HEK293 (cell line): Measurements from ENCODE around the gene NOL4.

Experiments used
- GLI2 ChIP-seq: fragments of 450-650 bp; formaldehyde crosslinking; IDR thresholded peaks from 2 replicates; pipeline ENCODE4; 2017; ENCODE audit warnings: missing biosample characterization, missing genetic modification characterization, low read depth, borderline replicate concordance
- IKZF3 ChIP-seq: fragments of 450-650 bp; IDR thresholded peaks from 2 replicates; pipeline ENCODE4 v1.5.0; 2018; ENCODE audit warnings: missing biosample characterization, mild to moderate bottlenecking, missing genetic modification characterization, moderate library complexity
- KLF7 ChIP-seq: fragments of 450-650 bp; formaldehyde crosslinking; IDR thresholded peaks from 2 replicates; pipeline ENCODE4 v1.5.1; 2016; ENCODE audit warnings: missing biosample characterization, missing genetic modification characterization, borderline replicate concordance
- MEIS1 ChIP-seq: sonication (generic); formaldehyde crosslinking; IDR thresholded peaks from 2 replicates; pipeline ENCODE4 v1.8.1; 2022; ENCODE audit warnings: missing genetic modification reagents, mild to moderate bottlenecking, borderline replicate concordance
- PATZ1 ChIP-seq: fragments of 450-650 bp; formaldehyde crosslinking; IDR thresholded peaks from 2 replicates; pipeline ENCODE4 v1.5.1; 2016; ENCODE audit warnings: missing biosample characterization, missing genetic modification characterization
- PRDM6 ChIP-seq: fragments of 450-650 bp; formaldehyde crosslinking; IDR thresholded peaks from 2 replicates; pipeline ENCODE4 v1.5.1; 2017; ENCODE audit warnings: missing biosample characterization, missing genetic modification characterization
- TCF7L2 ChIP-seq: IDR thresholded peaks from 2 replicates; pipeline ENCODE4 v1.6.1; 2011; ENCODE audit warnings: low read depth, mild to moderate bottlenecking, inconsistent platforms, low read length, moderate library complexity, borderline replicate concordance
- ZEB2 ChIP-seq: fragments of 450-650 bp; formaldehyde crosslinking; IDR thresholded peaks from 2 replicates; pipeline ENCODE4 v1.5.1; 2016; ENCODE audit warnings: missing biosample characterization, missing genetic modification characterization
- ZFP41 ChIP-seq: fragments of 450-650 bp; formaldehyde crosslinking; IDR thresholded peaks from 2 replicates; pipeline ENCODE4 v1.5.1; 2016; ENCODE audit warnings: missing biosample characterization, missing genetic modification characterization, borderline replicate concordance
- ZNF112 ChIP-seq: fragments of 450-650 bp; formaldehyde crosslinking; IDR thresholded peaks from 2 replicates; pipeline ENCODE4 v1.5.0; 2017; ENCODE audit warnings: missing biosample characterization, missing genetic modification characterization
- ZNF18 ChIP-seq: fragments of 450-650 bp; formaldehyde crosslinking; IDR thresholded peaks from 2 replicates; pipeline ENCODE4 v1.5.1; 2016; ENCODE audit warnings: missing biosample characterization, missing genetic modification characterization
- ZNF214 ChIP-seq: fragments of 450-650 bp; formaldehyde crosslinking; IDR thresholded peaks from 2 replicates; pipeline ENCODE4 v1.5.1; 2017; ENCODE audit warnings: missing biosample characterization, mild to moderate bottlenecking, missing genetic modification characterization, borderline replicate concordance
- ZNF239 ChIP-seq: fragments of 450-650 bp; formaldehyde crosslinking; IDR thresholded peaks from 2 replicates; pipeline ENCODE4 v1.5.1; 2016; ENCODE audit warnings: missing biosample characterization, missing genetic modification characterization
- ZNF324 ChIP-seq: fragments of 450-650 bp; formaldehyde crosslinking; IDR thresholded peaks from 2 replicates; pipeline ENCODE4 v1.5.1; 2016; ENCODE audit warnings: missing biosample characterization, missing genetic modification characterization
- ZNF433 ChIP-seq: fragments of 450-650 bp; formaldehyde crosslinking; IDR thresholded peaks from 2 replicates; pipeline ENCODE4 v1.5.1; 2016; ENCODE audit warnings: missing biosample characterization, missing genetic modification characterization, low read depth
- ZNF48 ChIP-seq: fragments of 450-650 bp; formaldehyde crosslinking; IDR thresholded peaks from 2 replicates; pipeline ENCODE4 v1.5.1; 2016; ENCODE audit warnings: missing biosample characterization, missing genetic modification characterization
- ZNF501 ChIP-seq: fragments of 450-650 bp; formaldehyde crosslinking; IDR thresholded peaks from 2 replicates; pipeline ENCODE4 v1.5.1; 2016; ENCODE audit warnings: missing biosample characterization, missing genetic modification characterization
- ZNF513 ChIP-seq: fragments of 450-650 bp; IDR thresholded peaks from 2 replicates; pipeline ENCODE4 v1.5.1; 2018; ENCODE audit warnings: missing biosample characterization, missing genetic modification characterization
- ZNF518A ChIP-seq: fragments of 450-650 bp; formaldehyde crosslinking; conservative IDR thresholded peaks from 2 replicates; pipeline ENCODE4 v1.5.1; 2016; ENCODE audit warnings: low read depth, missing biosample characterization, missing genetic modification characterization
- ZNF530 ChIP-seq: fragments of 450-650 bp; formaldehyde crosslinking; IDR thresholded peaks from 2 replicates; pipeline ENCODE4 v1.5.1; 2016; ENCODE audit warnings: low read depth, missing biosample characterization, missing genetic modification characterization
- ZNF596 ChIP-seq: fragments of 450-650 bp; IDR thresholded peaks from 2 replicates; pipeline ENCODE4 v1.5.0; 2018; ENCODE audit warnings: missing biosample characterization, mild to moderate bottlenecking, missing genetic modification characterization, moderate library complexity
- ZNF658 ChIP-seq: fragments of 450-650 bp; formaldehyde crosslinking; IDR thresholded peaks from 2 replicates; pipeline ENCODE4; 2016; ENCODE audit warnings: missing biosample characterization, missing genetic modification characterization
- ZNF704 ChIP-seq: fragments of 450-650 bp; formaldehyde crosslinking; IDR thresholded peaks from 2 replicates; pipeline ENCODE4 v1.5.1; 2016; ENCODE audit warnings: missing biosample characterization, missing genetic modification characterization
- ZNF747 ChIP-seq: fragments of 450-650 bp; formaldehyde crosslinking; IDR thresholded peaks from 2 replicates; pipeline ENCODE4 v1.5.1; 2016; ENCODE audit warnings: missing biosample characterization, missing genetic modification characterization
- ZNF776 ChIP-seq: fragments of 450-650 bp; formaldehyde crosslinking; IDR thresholded peaks from 2 replicates; pipeline ENCODE4 v1.5.0; 2017; ENCODE audit warnings: missing biosample characterization, missing genetic modification characterization, borderline replicate concordance
- ZXDB ChIP-seq: fragments of 450-650 bp; formaldehyde crosslinking; IDR thresholded peaks from 2 replicates; pipeline ENCODE4 v1.5.1; 2016; ENCODE audit warnings: missing biosample characterization, missing genetic modification characterization

The NOL4 gene

GRCh38 chr18:34222307-34223163 lies 2.2 kb downstream of the NOL4 start (continued):
- TF ChIP-seq ZNF48 (tag by site-specific recombination) (no peak), ZNF433 (tag by site-specific recombination) (no peak), ZNF747 (tag by site-specific recombination) (no peak), ZFP41 (tag by site-specific recombination) (no peak), ZNF513 (0 out of 2 replicates have a peak, but pooled peaks have one; percentile 26), ZNF214 (no peak), ZNF324 (tag by site-specific recombination) (no peak), ZXDB (no peak; the same call in 1 of the 2 replicates), MEIS1 (CRISPR knock-in tag) (no peak), PATZ1 (tag by site-specific recombination) (peak; percentile 11; the same call in 1 of the 2 replicates), ZNF704 (no peak), ZNF596 (no peak), ZNF112 (no peak), ZNF776 (tag by site-specific recombination) (no peak), ZNF658 (tag by site-specific recombination) (no peak), IKZF3 (tag by site-specific recombination) (no peak), ZNF518A (no peak), TCF7L2 (no peak), ZEB2 (tag by site-specific recombination) (peak; percentile 31; the same call in 1 of the 2 replicates), ZNF501 (tag by site-specific recombination) (0 out of 2 replicates have a peak, but pooled peaks have one; percentile 19), ZNF18 (no peak), ZNF239 (tag by site-specific recombination) (no peak), KLF7 (tag by site-specific recombination) (no peak), ZNF530 (tag by site-specific recombination) (no peak), PRDM6 (no peak), GLI2 (no peak)
